ENCODE measurements around the gene EHD2. TPM values are rescaled to one million over a fixed set of nuclear protein-coding genes. Genes with fewer than 3 reads are reported as not detected.

Gene EHD2
- total RNA-seq, 1 experiment from 2014 or later, result 2.9 TPM

DNA sequence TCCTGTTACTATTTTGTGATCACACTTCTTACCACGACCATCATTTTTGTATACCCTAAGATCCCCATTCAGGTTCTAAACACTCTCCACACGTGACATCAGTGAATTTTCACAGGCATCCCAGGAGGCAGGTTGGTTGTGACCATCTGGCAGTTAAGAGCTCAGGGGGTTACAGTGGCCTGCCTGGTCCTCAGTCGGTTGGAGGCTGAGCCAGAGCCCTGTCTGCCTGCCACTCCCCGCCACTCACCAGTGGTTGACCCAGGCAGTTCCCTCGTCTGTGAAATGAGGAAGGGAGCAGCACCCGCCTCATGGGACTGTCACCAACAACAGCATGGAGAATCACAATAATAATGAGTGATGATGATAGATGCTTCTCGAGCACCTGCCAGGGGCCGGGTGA is 36.4 kb upstream of the EHD2 start:
- BruUV-seq (replicated peaks), result no TSS peak
- peaks cover 17% of the 10 kb centered on the region for H3K36me3 ChIP-seq (ENCODE audit: insufficient read depth, low read length, poor library complexity, severe bottlenecking)
- intact Hi-C loops (cut with micrococcal nuclease; ENCODE audit: unreplicated experiment), result no loop called here

DNA sequence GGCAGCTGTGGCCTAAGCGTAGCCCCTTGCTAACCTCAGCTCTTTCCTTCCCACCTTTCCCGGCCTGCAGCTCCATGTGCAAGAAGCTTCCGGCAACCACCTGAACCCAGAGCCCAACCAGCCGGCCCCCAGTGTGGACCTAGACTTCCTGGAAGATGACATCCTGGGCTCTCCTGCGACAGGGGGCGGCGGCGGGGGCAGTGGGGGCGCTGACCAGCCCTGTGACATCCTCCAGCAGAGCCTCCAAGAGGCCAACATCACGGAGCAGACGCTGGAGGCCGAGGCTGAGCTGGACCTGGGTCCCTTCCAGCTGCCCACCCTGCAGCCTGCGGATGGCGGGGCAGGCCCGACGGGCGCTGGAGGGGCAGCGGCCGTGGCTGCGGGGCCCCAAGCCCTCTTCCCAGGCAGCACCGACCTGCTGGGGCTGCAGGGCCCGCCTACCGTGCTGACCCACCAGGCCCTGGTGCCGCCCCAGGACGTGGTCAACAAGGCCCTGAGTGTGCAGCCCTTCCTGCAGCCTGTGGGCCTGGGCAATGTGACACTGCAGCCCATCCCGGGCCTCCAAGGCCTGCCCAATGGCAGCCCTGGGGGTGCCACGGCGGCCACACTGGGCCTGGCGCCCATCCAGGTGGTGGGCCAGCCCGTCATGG is 33.8 kb upstream of the EHD2 start:
- intact Hi-C loops (cut with micrococcal nuclease; ENCODE audit: unreplicated experiment), result no loop called here
- DNase-seq (ENCODE audit: low spot score), result no peak
- no peak for TF ChIP-seq EZH2 (IDR thresholded peaks at IDR 0.05; ENCODE audit: borderline replicate concordance, low read depth, low read length, poor library complexity, severe bottlenecking)
- TF ChIP-seq, protein P1, sequence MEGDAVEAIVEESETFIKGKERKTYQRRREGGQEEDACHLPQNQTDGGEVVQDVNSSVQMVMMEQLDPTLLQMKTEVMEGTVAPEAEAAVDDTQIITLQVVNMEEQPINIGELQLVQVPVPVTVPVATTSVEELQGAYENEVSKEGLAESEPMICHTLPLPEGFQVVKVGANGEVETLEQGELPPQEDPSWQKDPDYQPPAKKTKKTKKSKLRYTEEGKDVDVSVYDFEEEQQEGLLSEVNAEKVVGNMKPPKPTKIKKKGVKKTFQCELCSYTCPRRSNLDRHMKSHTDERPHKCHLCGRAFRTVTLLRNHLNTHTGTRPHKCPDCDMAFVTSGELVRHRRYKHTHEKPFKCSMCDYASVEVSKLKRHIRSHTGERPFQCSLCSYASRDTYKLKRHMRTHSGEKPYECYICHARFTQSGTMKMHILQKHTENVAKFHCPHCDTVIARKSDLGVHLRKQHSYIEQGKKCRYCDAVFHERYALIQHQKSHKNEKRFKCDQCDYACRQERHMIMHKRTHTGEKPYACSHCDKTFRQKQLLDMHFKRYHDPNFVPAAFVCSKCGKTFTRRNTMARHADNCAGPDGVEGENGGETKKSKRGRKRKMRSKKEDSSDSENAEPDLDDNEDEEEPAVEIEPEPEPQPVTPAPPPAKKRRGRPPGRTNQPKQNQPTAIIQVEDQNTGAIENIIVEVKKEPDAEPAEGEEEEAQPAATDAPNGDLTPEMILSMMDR (conservative IDR thresholded peaks at IDR 0.05; ENCODE audit: low read depth, low read length), result no peak
- H3K9me3 ChIP-seq (ENCODE audit: low read depth, low read length, poor library complexity, severe bottlenecking), result no peaks in the 10 kb centered on the region
- no TSS peak for BruUV-seq (replicated peaks)
- H3K4me1 ChIP-seq (ENCODE audit: insufficient read depth, low read length, poor library complexity, severe bottlenecking), result no peaks in the 10 kb centered on the region
- ChIA-PET POLR2A (ENCODE audit: low non-redundant PET) (interaction anchor here (0.6 kb wide), 1 partner anchor 45 kb away, joined by 4 read pairs; no protein-coding TSS in a partner anchor), CTCF (no interaction called here)
- no peak overlapping the region for H3K4me3 ChIP-seq (ENCODE audit: low read depth, low read length, poor library complexity, severe bottlenecking)
- H3K27me3 ChIP-seq (replicated peaks; ENCODE audit: insufficient read depth, low read depth, low read length, poor library complexity), result no peaks in the 10 kb centered on the region
- H3K36me3 ChIP-seq (ENCODE audit: insufficient read depth, low read length, poor library complexity, severe bottlenecking), result peaks cover 12% of the 10 kb centered on the region
- H3K27ac ChIP-seq (ENCODE audit: low read depth, low read length, poor library complexity, severe bottlenecking), result no peak overlapping the region

More for the DNA sequence above, 36.4 kb upstream of the EHD2 start:
- ChIA-PET CTCF (no interaction called here), POLR2A (ENCODE audit: low non-redundant PET) (no interaction called here)
- no peaks in the 10 kb centered on the region for H3K9me3 ChIP-seq (ENCODE audit: low read depth, low read length, poor library complexity, severe bottlenecking)
- no peak for TF ChIP-seq EZH2 (IDR thresholded peaks at IDR 0.05; ENCODE audit: borderline replicate concordance, low read depth, low read length, poor library complexity, severe bottlenecking)
- TF ChIP-seq, protein P1 (conservative IDR thresholded peaks at IDR 0.05; ENCODE audit: low read depth, low read length), result no peak
- no peaks in the 10 kb centered on the region for H3K27me3 ChIP-seq (replicated peaks; ENCODE audit: insufficient read depth, low read depth, low read length, poor library complexity)
- no peak for DNase-seq (ENCODE audit: low spot score)
- H3K27ac ChIP-seq (ENCODE audit: low read depth, low read length, poor library complexity, severe bottlenecking), result no peak overlapping the region
- H3K4me1 ChIP-seq (ENCODE audit: insufficient read depth, low read length, poor library complexity, severe bottlenecking), result no peaks in the 10 kb centered on the region
- H3K4me3 ChIP-seq (ENCODE audit: low read depth, low read length, poor library complexity, severe bottlenecking), result no peak overlapping the region

- POLR2A ChIA-PET (ENCODE audit: low non-redundant PET), result no interaction called here
- intact Hi-C loops (cut with micrococcal nuclease; ENCODE audit: unreplicated experiment), result no loop called here
These were observed 33.0 kb upstream of the EHD2 start for GRCh38 chr19:47679922-47680857.

More at GRCh38 chr19:47679922-47680857, 33.0 kb upstream of the EHD2 start:
- peaks cover 12% of the 10 kb centered on the region for H3K36me3 ChIP-seq (ENCODE audit: insufficient read depth, low read length, poor library complexity, severe bottlenecking)
- H3K27me3 ChIP-seq (replicated peaks; ENCODE audit: insufficient read depth, low read depth, low read length, poor library complexity), result no peaks in the 10 kb centered on the region
- H3K9me3 ChIP-seq (ENCODE audit: low read depth, low read length, poor library complexity, severe bottlenecking), result no peaks in the 10 kb centered on the region
- H3K4me1 ChIP-seq (ENCODE audit: insufficient read depth, low read length, poor library complexity, severe bottlenecking), result no peaks in the 10 kb centered on the region
- DNase-seq (ENCODE audit: low spot score), result no peak
- H3K27ac ChIP-seq (ENCODE audit: low read depth, low read length, poor library complexity, severe bottlenecking), result no peak overlapping the region
- TF ChIP-seq, protein P1 (conservative IDR thresholded peaks at IDR 0.05; ENCODE audit: low read depth, low read length), result no peak
- no peak for TF ChIP-seq EZH2 (IDR thresholded peaks at IDR 0.05; ENCODE audit: borderline replicate concordance, low read depth, low read length, poor library complexity, severe bottlenecking)
- CTCF ChIA-PET, result no interaction called here
- no peak overlapping the region for H3K4me3 ChIP-seq (ENCODE audit: low read depth, low read length, poor library complexity, severe bottlenecking)
- no TSS peak for BruUV-seq (replicated peaks)

Measured in A673 (cell line).